GM19099 (cell line): ENCODE data around the gene HOXD11.

Source experiments
- POLR2A ChIP-seq: IDR thresholded peaks from 3 replicates; pipeline ENCODE4 v1.6.1; 2011; ENCODE audit warnings: low read depth; ENCODE audit not compliant: insufficient read length; ENCODE audit errors: extremely low read depth

HOXD11 gene

GRCh38 chr2:176117162-176117822 is 10.2 kb downstream of the HOXD11 start:
- no peak for TF ChIP-seq POLR2A

- TF ChIP-seq POLR2A: no peak
Observed at GRCh38 chr2:176117823-176118371, 10.8 kb downstream of the HOXD11 start.

GRCh38 chr2:176118601-176119339 is 11.7 kb downstream of the HOXD11 start:
- TF ChIP-seq POLR2A: no peak

- TF ChIP-seq POLR2A: no peak
Observed at GRCh38 chr2:176120364-176121189, 13.5 kb downstream of the HOXD11 start.

GRCh38 chr2:176121190-176122051 is 14.3 kb downstream of the HOXD11 start:
- no peak for TF ChIP-seq POLR2A

- TF ChIP-seq POLR2A: no peak
Observed at GRCh38 chr2:176122052-176122682, 15.1 kb downstream of the HOXD11 start.

- no peak for TF ChIP-seq POLR2A
Observed at GRCh38 chr2:176122683-176123410, 15.8 kb downstream of the HOXD11 start, which contains the start of gene HOXD9. Gene HOXD9 (plus strand): TSS chr2:176122719. CDS start chr2:176122769, 50 bp downstream.

DNA sequence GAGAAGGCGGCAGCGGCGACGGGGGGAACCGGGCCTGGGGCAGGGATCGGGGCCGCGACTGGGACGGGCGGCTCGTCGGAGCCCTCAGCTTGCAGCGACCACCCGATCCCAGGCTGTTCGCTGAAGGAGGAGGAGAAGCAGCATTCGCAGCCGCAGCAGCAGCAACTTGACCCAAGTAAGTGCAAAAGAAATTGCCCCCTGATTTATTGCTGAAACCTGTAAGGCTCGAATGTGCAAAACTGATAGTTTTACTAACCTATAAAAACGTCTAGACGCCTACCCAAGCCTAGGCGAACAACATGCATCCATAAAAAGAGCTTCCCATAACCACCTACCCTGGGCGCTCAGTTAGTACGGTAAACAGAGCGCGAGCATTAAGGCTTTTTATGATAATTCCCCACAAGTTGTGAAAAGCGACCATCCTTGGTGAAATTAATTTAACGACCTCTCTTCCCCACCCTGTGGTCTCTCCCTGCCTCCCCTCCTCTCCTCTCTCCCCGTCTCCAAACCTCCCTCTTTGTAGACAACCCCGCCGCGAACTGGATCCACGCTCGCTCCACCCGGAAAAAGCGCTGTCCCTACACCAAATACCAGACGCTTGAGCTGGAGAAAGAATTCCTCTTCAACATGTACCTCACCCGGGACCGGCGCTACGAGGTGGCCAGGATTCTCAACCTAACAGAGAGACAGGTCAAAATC is 16.5 kb downstream of the HOXD11 start:
- no peak for TF ChIP-seq POLR2A

DNA sequence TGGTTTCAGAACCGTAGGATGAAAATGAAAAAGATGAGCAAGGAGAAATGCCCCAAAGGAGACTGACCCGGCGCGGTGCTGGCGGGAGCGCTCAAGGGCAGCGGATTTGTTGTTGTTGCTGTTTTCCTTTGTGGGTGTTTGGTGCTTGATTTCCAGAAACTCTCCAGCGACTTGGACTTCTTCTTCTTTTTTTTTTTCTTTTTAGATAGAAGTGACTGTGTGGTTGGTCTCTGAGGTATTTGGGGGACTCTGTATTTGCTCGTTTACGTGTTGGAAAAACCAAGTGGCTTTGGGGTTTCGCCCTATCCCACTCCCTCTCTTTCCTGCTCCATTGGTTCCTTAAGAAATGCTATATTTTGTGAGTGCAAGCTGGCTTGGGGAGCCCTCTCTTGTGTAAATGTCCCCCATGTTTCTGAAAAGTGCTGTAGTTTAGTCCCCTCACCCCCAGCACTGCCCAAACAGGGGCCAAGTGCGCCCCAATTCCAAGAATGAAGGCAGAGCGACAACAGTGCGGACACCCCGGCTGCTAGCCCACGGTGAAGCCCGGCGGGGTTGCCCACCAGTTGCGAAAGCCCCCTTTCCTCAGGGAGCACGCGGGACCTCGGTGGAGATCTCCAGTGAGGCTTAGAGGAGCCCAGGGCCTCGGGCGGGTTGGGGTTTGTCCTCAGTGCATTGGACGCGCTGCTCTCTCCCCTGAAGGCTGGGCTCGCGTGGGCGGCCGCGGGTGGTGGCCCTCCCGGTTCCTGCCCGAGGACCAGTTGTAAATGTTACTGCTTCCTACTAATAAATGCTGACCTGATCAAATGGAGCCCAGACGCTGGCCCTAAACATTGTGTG is 17.2 kb downstream of the HOXD11 start:
- TF ChIP-seq POLR2A: no peak

DNA sequence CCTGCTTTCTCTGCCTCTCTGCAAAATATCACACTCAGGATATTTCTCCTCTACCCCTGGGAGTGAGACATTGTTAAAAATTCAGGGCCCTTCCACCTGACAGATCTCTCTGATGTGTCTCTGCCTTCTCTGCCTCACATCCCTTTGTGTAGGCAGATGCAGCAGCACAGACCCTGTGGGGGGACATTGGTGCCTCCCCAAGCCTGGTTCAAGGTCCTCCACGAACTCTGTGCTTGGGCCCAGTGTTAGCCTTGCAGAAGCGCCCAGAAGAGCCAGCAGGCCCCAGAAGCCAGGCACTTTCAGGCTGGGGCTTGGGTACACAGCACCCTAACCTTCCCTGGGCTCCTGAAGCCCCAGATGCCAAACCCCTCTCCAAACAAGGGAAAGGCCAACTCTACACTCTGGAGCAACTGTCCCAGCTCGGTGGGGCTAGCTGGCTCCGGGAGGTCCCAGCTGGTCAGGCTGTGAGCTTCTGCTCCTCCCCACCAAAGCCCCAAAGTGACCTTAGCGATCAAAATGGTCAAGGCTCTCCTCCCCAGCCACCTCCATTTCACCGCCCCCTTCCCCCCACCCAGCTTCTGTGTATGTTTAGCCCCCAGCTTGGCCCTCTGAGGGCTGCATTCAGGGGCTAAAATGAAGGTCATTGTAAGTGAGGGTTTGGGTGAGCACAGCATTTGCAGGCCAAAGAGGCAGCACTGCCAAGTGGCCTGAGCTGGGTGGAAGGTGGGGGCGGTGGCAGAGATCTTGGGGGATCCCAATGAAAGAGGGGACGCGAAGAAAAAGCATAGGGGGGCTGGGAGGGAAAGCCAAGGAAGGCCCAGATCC is 18.1 kb downstream of the HOXD11 start:
- TF ChIP-seq POLR2A: no peak

DNA sequence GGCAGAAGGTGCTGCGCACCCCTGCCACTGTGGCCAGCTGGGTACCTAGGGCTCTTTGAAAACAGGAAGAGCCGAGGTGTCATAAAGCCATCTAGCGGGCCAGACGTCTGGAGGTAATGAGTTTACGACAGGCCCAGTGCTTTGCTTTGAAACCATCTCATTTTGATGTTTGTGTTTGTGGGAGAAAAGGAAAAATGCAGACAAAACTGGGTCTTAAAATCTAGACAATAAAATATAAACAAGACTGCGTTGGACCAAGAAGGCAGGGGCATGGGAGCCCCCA is 18.6 kb downstream of the HOXD11 start:
- no peak for TF ChIP-seq POLR2A
